Common myeloid progenitor, CD34-positive (primary cell): ENCODE data around the gene OR1M1.

Source experiments
- CTCF ChIA-PET: fragments of 350-600 bp; sonication (Branson Sonifier 250); formaldehyde crosslinking; loops from one replicate; lab custom pipeline; 2021; ENCODE audit warnings: antibody characterized with exemption; lab: Charles Lee
- POLR2A ChIA-PET: fragments of 350-600 bp; sonication (Branson Sonifier 250); formaldehyde crosslinking; loops from one replicate; lab custom pipeline; 2021; ENCODE audit warnings: antibody characterized with exemption; lab: Charles Lee
- DNase-seq, 3 donors: peaks; one replicate each; pipeline versions ENCODE4 v3.0.0 to v3.0.0-alpha.2; 2013
- H3K27ac ChIP-seq, 2 experiments: 1 replicate in 1 of 2; 2 replicates in 1 of 2; pipeline ENCODE4 v1.7.0; 2013; ENCODE audit warnings: inconsistent platforms in 2 of 2, low read length in 2 of 2, mild to moderate bottlenecking in 2 of 2, low read depth in 1 of 2, moderate library complexity in 1 of 2; ENCODE audit not compliant: severe bottlenecking in 2 of 2, insufficient read depth in 1 of 2, poor library complexity in 1 of 2
- H3K27me3 ChIP-seq, 5 experiments: replicated peaks in 2 of 5; 1 replicate in 3 of 5; 2 replicates in 2 of 5; pipeline versions ENCODE4 v1.6.1 to v1.7.0; 2013; ENCODE audit warnings: low read length in 4 of 5, mild to moderate bottlenecking in 2 of 5, moderate library complexity in 2 of 5, inconsistent platforms in 1 of 5; ENCODE audit not compliant: insufficient read depth in 5 of 5, control insufficient read depth in 4 of 5
- H3K36me3 ChIP-seq, 4 experiments: 1 replicate in 2 of 4; 2 replicates in 2 of 4; pipeline versions ENCODE4 v1.6.1 to v1.7.0; 2013; ENCODE audit warnings: low read length in 3 of 4, control low read depth in 1 of 4, mild to moderate bottlenecking in 1 of 4; ENCODE audit not compliant: control insufficient read depth in 4 of 4, insufficient read depth in 4 of 4
- H3K4me1 ChIP-seq, 4 experiments: 1 replicate in 3 of 4; 2 replicates in 1 of 4; pipeline versions ENCODE4 v1.6.1 to v1.7.1; 2013; ENCODE audit warnings: low read length in 3 of 4, mild to moderate bottlenecking in 3 of 4, control low read depth in 1 of 4, inconsistent platforms in 1 of 4, moderate library complexity in 1 of 4; ENCODE audit not compliant: control insufficient read depth in 4 of 4, insufficient read depth in 4 of 4; ENCODE audit errors: control extremely low read depth in 1 of 4
- H3K4me3 ChIP-seq, 7 experiments: 1 replicate in 4 of 7; 2 replicates in 3 of 7; pipeline versions ENCODE4 v1.5.1 to v1.7.0; 2013; ENCODE audit warnings: mild to moderate bottlenecking in 7 of 7, low read length in 6 of 7, moderate library complexity in 6 of 7, inconsistent platforms in 2 of 7, low read depth in 2 of 7, control low read depth in 1 of 7; ENCODE audit not compliant: insufficient read depth in 4 of 7, control insufficient read depth in 1 of 7; ENCODE audit errors: extremely low read depth in 1 of 7
- H3K9me3 ChIP-seq, 5 experiments: 1 replicate in 4 of 5; 2 replicates in 1 of 5; pipeline versions ENCODE4 v1.6.1 to v1.7.1; 2013; ENCODE audit warnings: low read length in 4 of 5, mild to moderate bottlenecking in 2 of 5, inconsistent platforms in 1 of 5, low read depth in 1 of 5, moderate library complexity in 1 of 5; ENCODE audit not compliant: control insufficient read depth in 4 of 5, insufficient read depth in 2 of 5; ENCODE audit errors: control extremely low read depth in 1 of 5
- WGBS: methylation state at CpG from one replicate; pipeline ENCODE4 v1.1.5; 2013; ENCODE audit not compliant: insufficient coverage; 5-methylcytosine and 5-hydroxymethylcytosine counted together

The OR1M1 gene

DNA sequence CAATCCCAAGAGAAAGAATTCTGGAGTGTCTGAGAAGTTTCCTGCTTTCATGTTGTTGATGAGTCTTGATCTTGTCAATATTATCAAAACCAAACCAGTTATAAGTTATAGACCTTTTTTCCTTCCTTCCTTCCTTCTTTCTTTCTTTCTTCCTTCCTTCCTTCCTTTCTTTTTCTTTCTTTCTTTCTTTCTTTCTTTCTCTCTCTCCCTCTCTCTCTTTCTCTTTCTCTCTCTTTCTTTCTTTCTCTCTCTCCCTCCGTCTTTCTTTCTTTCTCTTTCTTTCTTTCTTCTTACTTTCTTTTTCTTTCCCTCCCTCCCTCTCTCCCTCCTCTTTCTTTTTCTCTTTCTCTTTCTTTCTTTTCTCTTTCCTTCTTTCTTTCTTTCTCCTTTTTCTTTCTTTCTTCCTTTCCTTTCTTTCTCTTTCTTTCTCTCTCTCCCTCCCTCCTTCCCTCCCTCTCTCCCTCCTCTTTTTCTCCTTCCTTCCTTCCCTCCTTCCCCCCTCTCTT, 40.1 kb downstream of the OR1M1 start, which contains the start of gene OR7G3:
OR7G3 (minus strand) TSS at position 51 of the 506 bp plus-strand sequence; CDS start at position 51, 0 bp downstream.
- H3K27ac ChIP-seq = no peak within 1 kb of the TSS
- POLR2A ChIA-PET = no interaction called here
- CTCF ChIA-PET = no interaction called here
- no peaks in the 10 kb centered on the region for H3K9me3 ChIP-seq
- no peak within 1 kb of the TSS for H3K4me3 ChIP-seq
- WGBS = 81% methylated on average over 1 of the region's 1 CpG
- DNase-seq = no peak
- no peaks in the 10 kb centered on the region for H3K36me3 ChIP-seq
- peaks cover 0 to 5% (median 2%) of the 10 kb centered on the region in 4 experiments for H3K4me1 ChIP-seq
- H3K27me3 ChIP-seq = peaks cover 0 to 6% (median 0%) of the 10 kb centered on the region in 5 experiments

DNA sequence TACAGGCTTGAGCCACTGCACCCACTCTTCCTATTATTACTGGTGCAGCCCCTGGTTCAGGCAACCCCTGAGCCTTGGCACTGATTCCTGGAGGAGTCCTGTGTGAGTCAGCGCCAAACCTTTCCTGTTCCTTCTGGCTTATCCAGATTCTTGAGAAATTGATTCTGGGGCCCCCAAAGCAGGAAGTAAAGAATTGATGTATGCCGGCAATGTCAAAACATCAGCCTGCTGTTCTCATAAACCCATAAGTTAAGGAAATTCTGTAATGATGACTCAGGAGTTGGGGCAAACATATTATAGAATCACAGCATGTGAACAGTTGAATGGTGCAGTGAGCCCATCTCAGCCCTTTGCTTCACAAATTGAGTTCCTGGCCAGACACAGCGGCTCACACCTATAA, 41.3 kb downstream of the OR1M1 start:
- H3K27me3 ChIP-seq = peaks cover 0 to 6% (median 0%) of the 10 kb centered on the region in 5 experiments
- H3K9me3 ChIP-seq = no peaks in the 10 kb centered on the region
- peak in 1 of 3 donors; percentile 34 for DNase-seq
- peaks cover 0 to 5% (median 2%) of the 10 kb centered on the region in 4 experiments for H3K4me1 ChIP-seq
- ChIA-PET POLR2A (no interaction called here), CTCF (no interaction called here)
- no peak overlapping the region for H3K27ac ChIP-seq
- no peaks in the 10 kb centered on the region for H3K36me3 ChIP-seq
- no CpG with 5 or more reads among the region's 3 CpGs for WGBS
- H3K4me3 ChIP-seq = no peak overlapping the region

DNA sequence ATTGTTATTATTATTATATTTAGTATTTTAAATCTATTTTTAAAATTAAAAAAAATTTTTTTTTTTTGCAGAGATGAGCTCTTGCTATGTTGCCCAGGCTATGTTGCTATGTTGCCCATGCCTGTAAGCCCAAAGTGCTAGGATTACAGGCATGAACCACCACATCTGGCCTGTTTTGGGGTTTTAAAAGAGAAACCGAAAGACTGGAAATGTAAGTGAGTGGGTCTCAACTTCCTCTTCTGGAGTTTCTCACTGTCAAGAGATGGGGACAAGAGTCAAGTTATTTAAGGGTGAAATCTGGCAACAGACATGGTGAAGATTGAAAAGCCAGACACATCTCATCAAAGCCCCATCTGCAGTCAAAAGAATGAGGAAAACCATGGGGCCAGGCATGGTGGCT, 44.1 kb downstream of the OR1M1 start:
- 9% methylated on average over 1 of the region's 1 CpG for WGBS
- ChIA-PET CTCF (no interaction called here), POLR2A (no interaction called here)
- Histone ChIP-seq H3K36me3 (no peaks in the 10 kb centered on the region), H3K4me3 (no peak overlapping the region), H3K27ac (no peak overlapping the region), H3K27me3 (peaks cover 0 to 5% (median 0%) of the 10 kb centered on the region in 5 experiments), H3K4me1 (peaks cover 0 to 5% (median 3%) of the 10 kb centered on the region in 4 experiments), H3K9me3 (no peaks in the 10 kb centered on the region)
- DNase-seq = peak; percentile 56 to 91 (median 87)

DNA sequence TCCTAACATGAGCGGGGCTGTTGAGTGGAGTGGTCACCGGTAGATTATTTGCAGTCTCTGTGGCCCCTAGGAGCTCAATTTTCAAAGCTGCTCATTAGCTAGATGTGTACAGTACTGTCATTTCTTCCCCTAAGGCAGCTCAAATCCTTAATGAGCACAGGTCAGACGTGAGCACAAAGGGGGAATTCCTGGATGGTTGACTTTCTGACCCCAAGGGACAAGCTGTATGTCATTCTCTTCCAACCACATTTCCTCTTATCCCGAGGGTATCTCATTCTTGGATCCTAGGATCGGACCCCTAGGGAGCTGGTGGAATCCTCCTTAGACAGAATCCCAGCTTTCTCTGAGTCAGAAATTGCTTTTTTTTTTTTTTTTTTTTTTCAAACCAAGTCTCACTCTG, 45.6 kb downstream of the OR1M1 start:
- CTCF ChIA-PET = interaction anchor here (0.8 kb wide), 1 partner anchor 788 kb away, joined by 5 read pairs; no protein-coding TSS in a partner anchor
- 88% methylated on average over 4 of the region's 5 CpGs for WGBS
- H3K27me3 ChIP-seq = no peaks in the 10 kb centered on the region
- peaks cover 0 to 5% (median 3%) of the 10 kb centered on the region in 4 experiments for H3K4me1 ChIP-seq
- no peaks in the 10 kb centered on the region for H3K9me3 ChIP-seq
- DNase-seq = no peak
- POLR2A ChIA-PET = interaction anchor here (0.6 kb wide), 1 partner anchor 176 kb away, joined by 3 read pairs; no protein-coding TSS in a partner anchor
- no peaks in the 10 kb centered on the region for H3K36me3 ChIP-seq
- no peak overlapping the region for H3K4me3 ChIP-seq
- H3K27ac ChIP-seq = no peak overlapping the region

- DNase-seq = peak in 1 of 3 donors; percentile 34
- CTCF ChIA-PET = no interaction called here
- Histone ChIP-seq H3K4me3 (peak overlapping the region in 6 of 7 experiments; percentile 87 to 100 (median 95)), H3K27me3 (no peaks in the 10 kb centered on the region), H3K4me1 (peaks cover 9 to 17% (median 11%) of the 10 kb centered on the region in 4 experiments), H3K9me3 (peaks cover 1 to 14% (median 7%) of the 10 kb centered on the region in 5 experiments), H3K36me3 (peaks cover 0 to 21% (median 5%) of the 10 kb centered on the region in 4 experiments), H3K27ac (peak overlapping the region; percentile 86 to 97)
- POLR2A ChIA-PET = no interaction called here
- 34% methylated on average over 3 of the region's 8 CpGs for WGBS
Observed at GRCh38 chr19:9139609-9140158, 52.8 kb downstream of the OR1M1 start.

DNA sequence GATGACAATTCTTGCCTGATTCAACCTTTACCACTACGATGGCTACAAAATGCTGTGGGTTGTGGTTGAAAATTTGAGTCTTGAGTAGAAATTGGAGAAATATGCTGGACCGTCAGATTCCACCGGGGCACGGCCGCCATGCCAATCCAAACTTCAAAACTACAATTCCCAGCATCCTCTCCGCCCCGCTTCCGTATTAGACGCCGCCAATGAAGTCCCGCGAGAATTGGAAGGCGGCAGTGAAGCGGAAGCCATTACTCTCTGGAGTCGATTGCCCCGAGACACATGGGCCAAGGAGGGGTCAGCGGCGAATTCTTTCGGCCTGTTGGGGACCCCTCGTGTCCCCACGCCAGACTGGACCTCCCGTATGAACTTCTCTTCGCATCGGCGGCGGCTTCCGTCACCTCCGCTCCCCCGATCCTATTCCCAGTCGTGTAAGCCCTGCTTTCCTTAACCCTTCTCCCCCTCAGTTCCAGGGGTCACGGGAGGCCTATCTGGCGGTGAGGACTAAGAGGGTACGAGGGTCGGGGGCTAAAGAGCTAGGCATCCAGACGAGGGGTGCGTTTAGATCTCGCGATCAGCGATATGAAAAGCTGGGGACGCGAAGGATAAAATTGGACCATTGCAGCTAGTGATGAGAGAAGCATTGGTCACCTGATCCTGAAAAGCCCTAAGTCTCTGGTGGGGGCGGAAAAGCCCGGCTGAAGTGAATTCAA, 53.5 kb downstream of the OR1M1 start, which contains the start of gene ZNF317:
ZNF317 (plus strand) TSS at position 239 of the 716 bp plus-strand sequence. CDS start 15,620 bp downstream, outside the sequence.
- ChIA-PET POLR2A (interaction anchor here (0.5 kb wide), 1 partner anchor 168 kb away, joined by 7 read pairs; no protein-coding TSS in a partner anchor), CTCF (no interaction called here)
- Histone ChIP-seq H3K36me3 (peaks cover 0 to 25% (median 7%) of the 10 kb centered on the region in 4 experiments), H3K27ac (peak within 1 kb of the TSS; percentile 86 to 97), H3K9me3 (peaks cover 6 to 20% (median 13%) of the 10 kb centered on the region in 5 experiments), H3K4me3 (peak within 1 kb of the TSS; percentile 80 to 100 (median 92)), H3K4me1 (peaks cover 9 to 17% (median 11%) of the 10 kb centered on the region in 4 experiments), H3K27me3 (no peaks in the 10 kb centered on the region)
- WGBS = 0% methylated on average over 38 of the region's 43 CpGs
- peak; percentile 93 to 96 (median 95) for DNase-seq
